GM12873 (cell line): Measurements from ENCODE around the gene DIAPH3.

Source experiments
- TF ChIP-seq, protein P1 (sequence below): IDR thresholded peaks from 2 replicates; pipeline ENCODE4 v1.5.1; 2012; ENCODE audit warnings: low read depth, mild to moderate bottlenecking, moderate library complexity, low read length, control low read depth; ENCODE audit not compliant: insufficient read depth; ENCODE audit errors: missing control alignments

Gene DIAPH3

DNA sequence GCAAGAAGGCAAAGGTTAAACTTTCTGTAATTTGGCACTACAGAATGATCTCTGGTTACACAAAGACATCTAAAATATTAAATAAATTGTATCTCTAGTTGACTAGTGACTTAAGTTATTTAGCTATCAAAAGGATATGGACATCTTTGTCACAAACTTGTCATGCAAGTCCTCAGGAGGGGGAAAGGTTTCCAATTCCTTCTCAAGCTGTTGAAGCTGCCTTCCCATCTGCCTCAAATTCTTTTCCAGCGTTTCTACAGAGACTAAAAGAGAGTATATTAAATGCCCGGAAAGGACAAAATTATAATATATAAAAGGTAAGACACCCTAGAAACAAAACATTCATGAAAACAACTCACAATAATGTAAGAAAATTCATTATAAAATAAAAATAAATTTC, 324.5 kb downstream of the DIAPH3 start:
- TF ChIP-seq, protein P1, sequence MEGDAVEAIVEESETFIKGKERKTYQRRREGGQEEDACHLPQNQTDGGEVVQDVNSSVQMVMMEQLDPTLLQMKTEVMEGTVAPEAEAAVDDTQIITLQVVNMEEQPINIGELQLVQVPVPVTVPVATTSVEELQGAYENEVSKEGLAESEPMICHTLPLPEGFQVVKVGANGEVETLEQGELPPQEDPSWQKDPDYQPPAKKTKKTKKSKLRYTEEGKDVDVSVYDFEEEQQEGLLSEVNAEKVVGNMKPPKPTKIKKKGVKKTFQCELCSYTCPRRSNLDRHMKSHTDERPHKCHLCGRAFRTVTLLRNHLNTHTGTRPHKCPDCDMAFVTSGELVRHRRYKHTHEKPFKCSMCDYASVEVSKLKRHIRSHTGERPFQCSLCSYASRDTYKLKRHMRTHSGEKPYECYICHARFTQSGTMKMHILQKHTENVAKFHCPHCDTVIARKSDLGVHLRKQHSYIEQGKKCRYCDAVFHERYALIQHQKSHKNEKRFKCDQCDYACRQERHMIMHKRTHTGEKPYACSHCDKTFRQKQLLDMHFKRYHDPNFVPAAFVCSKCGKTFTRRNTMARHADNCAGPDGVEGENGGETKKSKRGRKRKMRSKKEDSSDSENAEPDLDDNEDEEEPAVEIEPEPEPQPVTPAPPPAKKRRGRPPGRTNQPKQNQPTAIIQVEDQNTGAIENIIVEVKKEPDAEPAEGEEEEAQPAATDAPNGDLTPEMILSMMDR: no peak

DNA sequence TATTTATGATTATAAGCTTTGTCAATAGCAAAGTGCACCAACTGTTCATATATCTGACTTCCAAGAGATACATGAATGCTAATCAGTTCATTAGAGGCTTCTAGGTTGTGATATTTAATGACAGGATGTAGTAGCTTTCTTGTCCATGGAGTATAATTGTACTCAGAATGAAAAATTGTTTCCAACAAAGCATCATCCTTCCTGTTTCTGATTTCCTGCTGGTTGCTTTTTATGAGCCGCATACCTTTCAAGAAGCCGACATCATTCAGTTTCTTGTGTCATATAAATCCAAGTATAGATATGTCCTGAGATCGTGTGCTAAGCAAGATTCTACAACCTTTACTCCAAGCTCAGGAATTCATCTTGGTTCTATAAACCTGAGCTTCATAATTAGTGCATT, 326.6 kb downstream of the DIAPH3 start:
- TF ChIP-seq, protein P1: no peak

DNA sequence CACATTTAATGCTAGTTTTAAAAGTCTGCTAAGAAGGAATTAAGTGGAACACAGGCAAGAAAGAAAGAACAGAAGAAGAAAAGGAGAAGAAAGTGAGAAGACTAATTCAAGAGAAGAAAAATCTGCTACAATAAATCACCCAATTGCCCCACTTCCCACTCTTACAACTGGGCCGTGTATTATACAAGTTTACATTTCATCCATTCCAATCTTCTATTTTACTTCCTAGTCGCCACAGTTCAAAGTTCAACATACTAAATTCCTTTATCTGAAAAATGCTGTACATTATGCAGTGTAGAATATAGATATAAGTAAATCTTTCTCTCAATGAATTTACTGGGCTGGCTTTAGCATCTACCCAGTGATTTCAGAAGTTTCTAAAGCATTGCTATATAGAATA, 328.2 kb downstream of the DIAPH3 start:
- TF ChIP-seq, protein P1: no peak

DNA sequence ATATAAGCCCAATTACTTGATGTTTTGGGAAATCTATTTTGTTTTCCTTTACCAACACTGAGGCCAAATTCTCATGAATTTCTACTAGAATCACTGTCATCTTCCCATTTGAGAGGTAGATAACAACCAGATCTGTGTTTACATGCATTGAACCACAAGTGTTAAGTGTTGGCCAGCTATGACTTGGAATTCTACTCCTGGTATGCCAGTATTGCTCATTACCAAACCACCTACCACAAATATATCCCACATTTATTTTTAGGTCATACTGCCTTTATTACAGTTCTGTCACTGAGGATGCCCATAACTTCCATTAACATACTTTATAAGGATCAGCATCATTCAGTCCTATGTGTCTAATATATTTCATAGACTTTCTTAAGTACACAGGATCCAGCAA, 328.9 kb downstream of the DIAPH3 start:
- TF ChIP-seq, protein P1: no peak

DNA sequence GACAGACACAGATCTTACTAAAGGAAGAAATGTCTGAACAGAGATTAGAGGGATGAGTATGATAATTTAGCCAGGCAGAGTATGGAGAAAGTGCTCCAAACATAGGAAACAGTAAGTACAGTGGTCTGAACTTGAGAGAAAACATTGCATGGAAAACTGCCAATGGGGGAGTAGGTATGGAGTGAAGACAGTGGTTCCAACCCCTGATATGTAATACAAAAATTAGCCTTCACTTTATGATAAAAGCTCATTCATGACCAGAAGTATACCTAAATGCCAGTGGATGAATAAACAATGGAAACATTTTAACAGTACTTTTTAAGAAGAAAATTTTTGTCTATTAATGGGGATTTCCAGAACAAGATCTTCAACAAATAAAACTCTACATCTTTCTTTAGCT, 334.0 kb downstream of the DIAPH3 start:
- TF ChIP-seq, protein P1: no peak

DNA sequence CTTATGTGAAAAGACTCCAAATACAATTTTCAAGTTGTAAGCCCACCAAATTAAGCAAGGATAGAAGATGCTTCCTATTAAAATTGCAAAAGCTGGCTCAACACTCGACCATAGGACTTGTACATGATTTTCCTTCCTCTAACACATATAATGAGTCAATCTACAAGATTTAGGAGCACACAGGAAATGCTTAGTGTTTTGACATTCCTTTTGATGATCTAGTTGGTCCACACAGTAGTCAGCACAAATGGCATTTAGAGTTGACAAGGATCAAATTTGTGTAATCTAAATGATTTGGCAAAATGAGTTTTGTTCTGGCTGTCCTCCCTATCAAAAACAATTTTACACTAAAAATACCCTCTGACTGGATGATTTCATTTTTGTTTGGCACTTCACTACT, 340.2 kb downstream of the DIAPH3 start:
- TF ChIP-seq, protein P1: no peak

DNA sequence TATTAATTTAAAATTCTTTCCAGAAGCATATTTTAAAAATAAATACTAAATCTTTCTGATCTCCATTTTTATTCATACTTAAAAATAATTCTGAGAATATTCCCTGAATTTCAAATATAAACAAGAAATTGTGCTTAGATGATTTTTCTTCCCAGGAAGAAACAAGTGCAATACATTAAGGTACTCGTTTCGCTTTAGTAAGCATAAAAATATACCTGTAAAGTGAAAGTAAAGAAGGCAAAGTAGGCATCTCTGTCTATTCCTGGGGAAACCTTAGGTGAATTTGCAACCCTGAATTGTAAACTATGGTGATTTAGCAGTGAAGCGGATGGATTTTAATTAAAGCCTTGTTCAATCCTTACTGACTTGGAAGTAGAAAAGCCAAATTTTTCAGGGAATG, 354.2 kb downstream of the DIAPH3 start:
- TF ChIP-seq, protein P1: no peak
